GM21619 (cell line): ENCODE measurements around the gene EFNA2.
"Not testable (repeated sequence)": the region's sequence is repeated elsewhere in the genome, so short reads cannot be mapped to it uniquely, and the experiment has no call there.

Experiments
- ATAC-seq: cut with Tn5 transposase; IDR thresholded peaks from one replicate; pipeline ENCODE4 v1.9.1; 2021; ENCODE audit not compliant: unreplicated experiment

The EFNA2 gene

GRCh38 chr19:1315470-1316166, 29.9 kb downstream of the EFNA2 start:
- no peak for ATAC-seq

GRCh38 chr19:1316466-1316865, 30.8 kb downstream of the EFNA2 start:
- no peak for ATAC-seq

GRCh38 chr19:1317274-1318003, 31.8 kb downstream of the EFNA2 start:
- no peak for ATAC-seq

- no peak for ATAC-seq
Measured at GRCh38 chr19:1318678-1319471, 33.2 kb downstream of the EFNA2 start.

- ATAC-seq: not testable (repeated sequence)
Measured at GRCh38 chr19:1320282-1320650, 34.6 kb downstream of the EFNA2 start.

- ATAC-seq: no peak
Measured at GRCh38 chr19:1321539-1321938, 35.9 kb downstream of the EFNA2 start.

GRCh38 chr19:1322198-1322981, 36.7 kb downstream of the EFNA2 start:
- no peak for ATAC-seq

GRCh38 chr19:1324249-1324805, 38.7 kb downstream of the EFNA2 start:
- ATAC-seq: no peak

GRCh38 chr19:1324806-1325567, 39.3 kb downstream of the EFNA2 start:
- no peak for ATAC-seq

GRCh38 chr19:1325568-1326294, 40.1 kb downstream of the EFNA2 start:
- no peak for ATAC-seq

GRCh38 chr19:1327125-1327524, 41.5 kb downstream of the EFNA2 start:
- ATAC-seq: no peak

- not testable (repeated sequence) for ATAC-seq
Measured at GRCh38 chr19:1332208-1332607, 46.5 kb downstream of the EFNA2 start.

- ATAC-seq: no peak
Measured at GRCh38 chr19:1336079-1336684, 50.5 kb downstream of the EFNA2 start.

- no peak for ATAC-seq
Measured at GRCh38 chr19:1340681-1341469, 55.2 kb downstream of the EFNA2 start.

- ATAC-seq: no peak
Measured at GRCh38 chr19:1343041-1343440, 57.4 kb downstream of the EFNA2 start.

GRCh38 chr19:1349211-1349610, 63.5 kb downstream of the EFNA2 start:
- ATAC-seq: no peak

- ATAC-seq: no peak
Measured at GRCh38 chr19:1350867-1351266, 65.2 kb downstream of the EFNA2 start.
